GM12878 (cell line): ENCODE measurements around the gene GPR21.

Source experiments
- CHD4 ChIP-seq: fragments of 200-600 bp; sonication (generic); IDR thresholded peaks from 2 replicates; pipeline ENCODE4 v1.6.1; 2016; ENCODE audit warnings: mild to moderate bottlenecking
- EZH2 ChIP-seq: IDR thresholded peaks from 2 replicates; pipeline ENCODE4 v1.6.1; 2012; ENCODE audit warnings: low read depth, mild to moderate bottlenecking, control low read depth, inconsistent platforms, low read length, borderline replicate concordance; ENCODE audit not compliant: control insufficient read depth
- NFYB ChIP-seq: IDR thresholded peaks from 2 replicates; pipeline ENCODE4 v1.6.1; 2011; ENCODE audit warnings: low read depth, mild to moderate bottlenecking, low read length, improper control_type of control experiment, moderate library complexity; ENCODE audit not compliant: insufficient read depth
- POLR2AphosphoS5 ChIP-seq: IDR thresholded peaks from 2 replicates; pipeline ENCODE4 v1.6.1; 2011; ENCODE audit warnings: mild to moderate bottlenecking, low read length, inconsistent platforms
- RAD21 ChIP-seq: IDR thresholded peaks from 2 replicates; pipeline ENCODE4 v1.6.1; 2011; ENCODE audit warnings: mild to moderate bottlenecking, low read depth, low read length, moderate library complexity; ENCODE audit not compliant: insufficient read depth
- SMAD5 ChIP-seq: IDR thresholded peaks from 2 replicates; pipeline ENCODE4 v1.6.1; 2016; ENCODE audit warnings: antibody characterized with exemption, low read depth
- ZNF207 ChIP-seq: fragments of 450-650 bp; IDR thresholded peaks from 2 replicates; pipeline ENCODE4 v1.6.1; 2014; ENCODE audit warnings: antibody characterized with exemption, mild to moderate bottlenecking, borderline replicate concordance
- TF ChIP-seq, protein P1 (sequence below), 3 experiments: IDR thresholded peaks in 2 of 3; conservative IDR thresholded peaks in 1 of 3; 2 replicates each; pipeline ENCODE4 v1.5.1; 2011; ENCODE audit warnings: low read depth in 3 of 3, low read length in 3 of 3, mild to moderate bottlenecking in 3 of 3, control low read depth in 2 of 3, moderate library complexity in 2 of 3, inconsistent platforms in 1 of 3, mixed read lengths in 1 of 3; ENCODE audit not compliant: control insufficient read depth in 2 of 3, insufficient read depth in 1 of 3; ENCODE audit errors: extremely low read depth in 1 of 3

DNA sequence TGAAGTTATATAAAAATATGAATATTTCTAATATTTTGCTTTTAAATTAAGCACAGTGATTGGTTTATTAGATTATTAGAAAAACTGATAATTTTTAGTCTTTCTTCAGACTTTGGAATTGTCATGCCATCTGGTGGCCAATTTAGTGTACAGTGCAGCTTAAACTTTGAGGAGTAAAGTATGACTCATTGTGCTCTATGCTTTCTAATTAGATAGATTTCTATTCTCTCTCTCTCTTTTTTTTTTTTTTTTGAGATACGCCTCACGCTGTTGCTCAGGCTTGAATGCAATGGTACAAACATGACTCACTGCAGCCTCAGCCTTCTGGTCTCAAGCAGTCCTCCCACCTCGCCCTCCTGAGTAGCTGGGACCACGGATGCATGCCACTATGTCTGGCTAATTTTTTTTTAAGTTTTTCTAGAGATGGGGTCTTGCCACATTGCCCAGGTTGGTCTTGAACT, 42.1 kb upstream of the GPR21 start:
- TF ChIP-seq CHD4 (no peak), POLR2AphosphoS5 (no peak), RAD21 (peak; percentile 76), ZNF207 (no peak), EZH2 (no peak), SMAD5 (no peak), NFYB (no peak)
- TF ChIP-seq, protein P1, sequence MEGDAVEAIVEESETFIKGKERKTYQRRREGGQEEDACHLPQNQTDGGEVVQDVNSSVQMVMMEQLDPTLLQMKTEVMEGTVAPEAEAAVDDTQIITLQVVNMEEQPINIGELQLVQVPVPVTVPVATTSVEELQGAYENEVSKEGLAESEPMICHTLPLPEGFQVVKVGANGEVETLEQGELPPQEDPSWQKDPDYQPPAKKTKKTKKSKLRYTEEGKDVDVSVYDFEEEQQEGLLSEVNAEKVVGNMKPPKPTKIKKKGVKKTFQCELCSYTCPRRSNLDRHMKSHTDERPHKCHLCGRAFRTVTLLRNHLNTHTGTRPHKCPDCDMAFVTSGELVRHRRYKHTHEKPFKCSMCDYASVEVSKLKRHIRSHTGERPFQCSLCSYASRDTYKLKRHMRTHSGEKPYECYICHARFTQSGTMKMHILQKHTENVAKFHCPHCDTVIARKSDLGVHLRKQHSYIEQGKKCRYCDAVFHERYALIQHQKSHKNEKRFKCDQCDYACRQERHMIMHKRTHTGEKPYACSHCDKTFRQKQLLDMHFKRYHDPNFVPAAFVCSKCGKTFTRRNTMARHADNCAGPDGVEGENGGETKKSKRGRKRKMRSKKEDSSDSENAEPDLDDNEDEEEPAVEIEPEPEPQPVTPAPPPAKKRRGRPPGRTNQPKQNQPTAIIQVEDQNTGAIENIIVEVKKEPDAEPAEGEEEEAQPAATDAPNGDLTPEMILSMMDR (IDR thresholded peaks at IDR 0.05 in 2 of 3, conservative IDR thresholded peaks at IDR 0.05 in 1 of 3; ENCODE audit: control insufficient read depth in 2 of 3, extremely low read depth in 1 of 3, insufficient read depth in 1 of 3, low read depth in 3 of 3, low read length in 3 of 3): peak; percentile 57 to 64 (median 60)
